Mucosa of rectum (tissue), 2 donors: Measurements from ENCODE around the gene FOXRED2.
"Not testable (repeated sequence)": the region's sequence is repeated elsewhere in the genome, so short reads cannot be mapped to it uniquely, and the experiment has no call there.

ENCODE experiments used
- H3K27ac ChIP-seq, 2 donors: one replicate each; pipeline ENCODE4 v1.7.0; 2013; ENCODE audit warnings: inconsistent platforms in 2 of 2, low read depth in 2 of 2, low read length in 2 of 2
- H3K27me3 ChIP-seq, 2 donors: one replicate each; pipeline ENCODE4 v1.7.0; 2013; ENCODE audit warnings: low read length in 2 of 2; ENCODE audit not compliant: control insufficient read depth in 2 of 2, insufficient read depth in 2 of 2
- H3K36me3 ChIP-seq, 2 donors: one replicate each; pipeline ENCODE4 v1.7.0; 2013; ENCODE audit warnings: low read length in 2 of 2; ENCODE audit not compliant: control insufficient read depth in 2 of 2, insufficient read depth in 2 of 2
- H3K4me1 ChIP-seq, 2 donors: one replicate each; pipeline ENCODE4 v1.7.0; 2013; ENCODE audit warnings: low read length in 2 of 2, mild to moderate bottlenecking in 1 of 2; ENCODE audit not compliant: control insufficient read depth in 2 of 2, insufficient read depth in 2 of 2
- H3K4me3 ChIP-seq, 2 donors: one replicate each; pipeline ENCODE4 v1.7.0; 2013; ENCODE audit warnings: low read length in 2 of 2
- H3K9ac ChIP-seq, 2 donors: one replicate each; pipeline ENCODE4 v1.7.0; 2013; ENCODE audit warnings: low read length in 2 of 2, low read depth in 1 of 2, mild to moderate bottlenecking in 1 of 2
- H3K9me3 ChIP-seq, 2 donors: one replicate each; pipeline ENCODE4 v1.7.0; 2013; ENCODE audit warnings: low read length in 2 of 2; ENCODE audit not compliant: control insufficient read depth in 2 of 2
- donor health status: healthy.
- donor health status: Normal muscosa, but diverticular disease.

FOXRED2 gene

GRCh38 chr22:36519906-36520305, 13.1 kb upstream of the FOXRED2 start:
- H3K9ac ChIP-seq, H3K4me3 ChIP-seq, H3K27me3 ChIP-seq, H3K27ac ChIP-seq, H3K4me1 ChIP-seq, H3K9me3 ChIP-seq: not testable (repeated sequence)
- peaks cover 90 to 91% of the 10 kb centered on the region in 2 donors for H3K36me3 ChIP-seq

- H3K27me3 ChIP-seq, result no peaks in the 10 kb centered on the region
- H3K4me3 ChIP-seq, result no peak overlapping the region
- no peaks in the 10 kb centered on the region for H3K9me3 ChIP-seq
- H3K4me1 ChIP-seq, result no peaks in the 10 kb centered on the region
- H3K36me3 ChIP-seq, result peaks cover 83 to 86% of the 10 kb centered on the region in 2 donors
- H3K27ac ChIP-seq, result no peak overlapping the region
- no peak overlapping the region for H3K9ac ChIP-seq
Observed at GRCh38 chr22:36514766-36515165, 7.9 kb upstream of the FOXRED2 start.

DNA sequence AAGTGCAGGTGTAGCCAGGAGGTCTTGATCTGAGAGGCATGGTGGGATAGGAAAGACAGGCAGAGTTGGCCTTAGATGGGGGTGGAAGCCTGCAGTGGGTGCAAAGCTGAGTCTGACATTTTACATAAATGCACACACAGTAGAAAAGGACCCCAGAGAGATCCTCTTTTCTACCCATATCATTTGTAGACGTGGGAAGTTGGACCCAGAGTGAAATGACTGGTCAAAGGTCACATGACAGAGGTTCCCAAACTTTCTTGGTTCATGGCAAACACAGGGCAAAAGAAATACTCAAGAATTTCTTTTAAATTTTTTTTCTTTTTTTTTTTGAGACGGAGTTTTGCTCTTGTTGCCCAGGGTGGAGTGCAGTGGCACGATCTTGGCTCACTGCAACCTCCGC, 6.2 kb upstream of the FOXRED2 start:
- H3K4me3 ChIP-seq, result no peak overlapping the region
- H3K27me3 ChIP-seq, result no peaks in the 10 kb centered on the region
- no peak overlapping the region for H3K9ac ChIP-seq
- H3K36me3 ChIP-seq, result peaks cover 65 to 68% of the 10 kb centered on the region in 2 donors
- H3K9me3 ChIP-seq, result no peaks in the 10 kb centered on the region
- H3K4me1 ChIP-seq, result no peaks in the 10 kb centered on the region
- no peak overlapping the region for H3K27ac ChIP-seq

DNA sequence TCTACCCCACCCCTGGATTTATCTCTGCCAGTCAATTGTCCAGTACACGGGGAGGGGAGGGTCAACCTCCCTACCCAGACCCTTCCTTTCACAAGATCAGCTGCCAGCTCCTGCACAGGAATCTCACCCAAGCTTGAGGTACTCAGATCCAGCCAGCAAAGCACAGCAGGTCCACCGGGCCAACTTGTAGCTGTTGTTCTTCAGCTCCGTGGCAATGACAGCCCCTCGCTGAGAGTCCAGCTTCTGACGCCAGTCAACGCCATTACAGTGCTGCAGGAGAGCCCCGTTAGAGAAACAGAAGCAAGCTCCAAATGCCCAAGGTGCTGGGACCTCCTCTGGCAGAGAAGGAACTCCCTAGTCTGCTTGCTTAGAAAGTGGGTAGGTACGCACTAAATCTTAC, 5.5 kb upstream of the FOXRED2 start:
- Histone ChIP-seq H3K9me3 (no peaks in the 10 kb centered on the region), H3K9ac (no peak overlapping the region), H3K4me3 (no peak overlapping the region), H3K27me3 (no peaks in the 10 kb centered on the region), H3K4me1 (peaks cover 3 to 4% of the 10 kb centered on the region in 2 donors), H3K27ac (no peak overlapping the region), H3K36me3 (peaks cover 59 to 62% of the 10 kb centered on the region in 2 donors)

DNA sequence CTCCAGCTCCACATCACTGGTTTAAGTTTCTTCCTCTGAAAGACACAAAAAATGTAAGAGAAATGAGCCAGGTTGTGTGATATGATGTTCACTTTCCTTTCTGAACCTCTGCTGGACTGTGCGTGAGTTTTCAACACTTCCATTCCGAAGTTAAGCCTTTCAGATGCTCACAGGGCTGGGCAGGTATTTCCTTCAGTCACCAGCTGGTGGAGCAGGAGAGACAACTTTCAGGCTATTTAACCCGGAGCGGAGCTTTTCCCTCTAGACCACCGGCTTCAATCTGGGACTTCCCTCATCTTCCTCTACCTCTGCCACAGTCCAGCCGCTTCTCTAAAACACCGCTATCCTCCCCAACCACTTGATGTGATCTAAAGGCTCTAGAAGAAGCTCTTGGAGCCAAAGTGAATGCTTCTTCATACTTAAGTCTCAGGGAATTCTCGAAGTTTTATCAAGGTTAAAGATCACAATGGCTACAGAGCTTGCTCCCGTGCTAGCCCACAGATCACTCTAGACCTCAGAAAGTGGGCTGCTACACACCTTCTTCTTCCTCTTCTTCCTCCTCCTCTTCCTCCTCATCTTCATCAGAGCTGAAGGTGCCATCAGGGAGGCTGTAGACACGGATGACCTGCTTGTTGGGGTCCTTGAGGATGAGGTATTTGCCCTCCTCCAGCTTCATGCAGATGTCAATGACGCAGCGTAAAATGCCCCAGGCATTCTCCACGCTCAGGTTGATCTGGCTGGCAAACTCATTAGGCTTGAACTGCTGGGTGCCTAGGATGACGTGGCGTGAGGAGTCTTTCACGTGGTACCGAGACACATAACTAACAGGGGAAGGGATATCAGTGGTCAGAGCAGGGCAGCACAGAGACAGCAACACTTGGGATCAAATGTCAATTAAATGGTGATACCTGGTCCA, 4.4 kb upstream of the FOXRED2 start:
- no peak overlapping the region for H3K27ac ChIP-seq
- H3K4me3 ChIP-seq, result no peak overlapping the region
- H3K27me3 ChIP-seq, result no peaks in the 10 kb centered on the region
- peaks cover 48 to 50% of the 10 kb centered on the region in 2 donors for H3K36me3 ChIP-seq
- peaks cover 11% of the 10 kb centered on the region in 2 donors for H3K4me1 ChIP-seq
- H3K9me3 ChIP-seq, result no peaks in the 10 kb centered on the region
- H3K9ac ChIP-seq, result no peak overlapping the region

- H3K4me3 ChIP-seq, result no peak overlapping the region
- H3K9me3 ChIP-seq, result no peaks in the 10 kb centered on the region
- H3K27ac ChIP-seq, result no peak overlapping the region
- H3K36me3 ChIP-seq, result peaks cover 40 to 46% of the 10 kb centered on the region in 2 donors
- no peaks in the 10 kb centered on the region for H3K27me3 ChIP-seq
- H3K4me1 ChIP-seq, result peaks cover 11 to 12% of the 10 kb centered on the region in 2 donors
- H3K9ac ChIP-seq, result no peak overlapping the region
Observed at GRCh38 chr22:36510384-36510783, 3.5 kb upstream of the FOXRED2 start.

GRCh38 chr22:36507518-36508010, 724 bp upstream of the FOXRED2 start:
- Histone ChIP-seq H3K4me1 (peaks cover 11 to 12% of the 10 kb centered on the region in 2 donors), H3K27me3 (no peaks in the 10 kb centered on the region), H3K4me3 (peak overlapping the region; percentile 48 to 73), H3K9me3 (no peaks in the 10 kb centered on the region), H3K27ac (peak overlapping the region; percentile 31 to 63), H3K36me3 (peaks cover 20 to 21% of the 10 kb centered on the region in 2 donors), H3K9ac (peak overlapping the region; percentile 50 to 58)

- peaks cover 11 to 12% of the 10 kb centered on the region in 2 donors for H3K4me1 ChIP-seq
- H3K27me3 ChIP-seq, result no peaks in the 10 kb centered on the region
- no peaks in the 10 kb centered on the region for H3K9me3 ChIP-seq
- H3K4me3 ChIP-seq, result peak overlapping the region; percentile 48 to 61
- peak overlapping the region; percentile 31 to 63 for H3K27ac ChIP-seq
- peaks cover 8 to 9% of the 10 kb centered on the region in 2 donors for H3K36me3 ChIP-seq
- H3K9ac ChIP-seq, result no peak overlapping the region
Observed at GRCh38 chr22:36505998-36506635, 723 bp downstream of the FOXRED2 start.

DNA sequence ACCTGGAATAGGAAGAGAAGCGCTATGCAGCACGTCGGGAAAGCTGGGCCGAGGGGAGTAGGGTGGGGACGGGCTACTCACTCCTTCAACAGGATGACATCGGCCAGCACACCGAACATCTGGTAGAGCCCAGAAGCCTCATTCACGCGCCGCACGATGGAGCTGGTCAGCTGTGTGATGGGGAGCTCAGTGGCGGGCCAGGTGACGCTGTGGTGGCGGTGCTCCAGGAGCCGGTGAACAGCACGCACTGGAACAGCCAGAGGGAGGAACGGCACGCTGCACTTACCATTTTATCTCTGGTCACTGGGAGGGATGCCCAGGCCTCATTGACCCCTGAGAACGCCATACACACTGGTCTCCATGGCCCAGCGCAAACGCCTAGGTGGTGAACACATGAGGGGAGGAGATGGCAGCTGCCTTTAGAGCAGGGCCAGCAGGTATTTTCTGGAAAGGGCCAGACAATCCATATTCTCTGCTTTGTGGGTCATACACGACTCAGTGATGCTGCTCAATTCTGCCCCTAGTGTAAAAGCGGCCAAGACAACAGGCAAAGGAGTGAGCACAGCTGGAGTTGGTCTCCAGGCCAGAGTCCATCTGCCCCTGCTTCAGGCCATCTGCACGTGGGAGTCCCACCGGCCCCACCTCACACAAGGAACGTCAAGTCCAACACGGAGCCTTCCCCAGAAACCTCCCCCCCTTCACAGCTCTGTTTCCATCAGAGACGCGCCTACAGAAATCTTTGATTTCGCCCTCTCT, 8.8 kb downstream of the FOXRED2 start:
- Histone ChIP-seq H3K27ac (no peak overlapping the region), H3K27me3 (no peaks in the 10 kb centered on the region), H3K4me3 (no peak overlapping the region), H3K4me1 (no peaks in the 10 kb centered on the region), H3K9ac (no peak overlapping the region), H3K9me3 (no peaks in the 10 kb centered on the region), H3K36me3 (peaks cover 0 to 4% of the 10 kb centered on the region in 2 donors)
